GM20000 (cell line): ENCODE data around the gene MEOX2.

Source experiments
- DNase-seq: peaks from one replicate; pipeline ENCODE4 v3.0.0; 2012; ENCODE audit warnings: low spot score
- TF ChIP-seq, protein P1 (sequence below): IDR thresholded peaks from 2 replicates; pipeline ENCODE4 v1.5.1; 2012; ENCODE audit warnings: mild to moderate bottlenecking, control low read depth; ENCODE audit errors: extremely low read depth, missing control alignments

MEOX2 gene

DNA sequence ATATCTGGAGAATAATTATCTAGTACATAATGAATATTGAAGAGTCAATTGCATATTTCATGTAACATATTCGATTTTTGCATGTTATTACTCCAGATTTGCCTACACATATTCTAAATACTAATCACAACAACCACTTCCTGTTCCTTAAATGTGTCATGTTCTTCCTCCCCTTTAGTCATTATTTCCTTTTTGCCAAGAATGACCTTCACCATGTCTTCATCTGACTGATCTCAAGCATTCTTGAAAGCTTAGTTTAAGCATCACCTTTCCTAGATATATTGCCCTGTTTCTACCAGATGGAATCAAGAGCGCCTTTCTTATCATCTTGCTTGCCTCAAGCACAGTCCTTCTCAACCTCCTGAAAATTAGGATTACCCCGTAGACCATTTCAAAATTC is 23.5 kb upstream of the MEOX2 start:
- TF ChIP-seq, protein P1, sequence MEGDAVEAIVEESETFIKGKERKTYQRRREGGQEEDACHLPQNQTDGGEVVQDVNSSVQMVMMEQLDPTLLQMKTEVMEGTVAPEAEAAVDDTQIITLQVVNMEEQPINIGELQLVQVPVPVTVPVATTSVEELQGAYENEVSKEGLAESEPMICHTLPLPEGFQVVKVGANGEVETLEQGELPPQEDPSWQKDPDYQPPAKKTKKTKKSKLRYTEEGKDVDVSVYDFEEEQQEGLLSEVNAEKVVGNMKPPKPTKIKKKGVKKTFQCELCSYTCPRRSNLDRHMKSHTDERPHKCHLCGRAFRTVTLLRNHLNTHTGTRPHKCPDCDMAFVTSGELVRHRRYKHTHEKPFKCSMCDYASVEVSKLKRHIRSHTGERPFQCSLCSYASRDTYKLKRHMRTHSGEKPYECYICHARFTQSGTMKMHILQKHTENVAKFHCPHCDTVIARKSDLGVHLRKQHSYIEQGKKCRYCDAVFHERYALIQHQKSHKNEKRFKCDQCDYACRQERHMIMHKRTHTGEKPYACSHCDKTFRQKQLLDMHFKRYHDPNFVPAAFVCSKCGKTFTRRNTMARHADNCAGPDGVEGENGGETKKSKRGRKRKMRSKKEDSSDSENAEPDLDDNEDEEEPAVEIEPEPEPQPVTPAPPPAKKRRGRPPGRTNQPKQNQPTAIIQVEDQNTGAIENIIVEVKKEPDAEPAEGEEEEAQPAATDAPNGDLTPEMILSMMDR: no peak
- DNase-seq: no peak

DNA sequence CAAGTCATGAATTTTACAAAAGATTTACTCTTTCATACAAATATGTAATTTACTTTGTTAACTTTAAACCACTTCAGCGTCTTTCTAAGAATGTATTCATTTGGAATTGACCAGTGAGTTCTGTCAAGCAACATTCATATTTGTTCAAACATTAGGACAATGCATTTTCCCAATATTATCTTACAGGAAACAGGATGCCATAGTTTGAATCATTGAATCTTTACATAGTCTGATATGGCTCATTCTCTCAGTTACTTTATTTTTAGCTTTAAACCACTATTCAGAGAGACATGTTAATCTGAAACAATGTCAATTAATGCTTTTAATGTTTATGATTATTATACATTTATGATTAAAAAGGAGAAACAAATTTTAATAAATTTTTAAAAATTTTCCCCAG is 21.1 kb upstream of the MEOX2 start:
- DNase-seq: no peak
- TF ChIP-seq, protein P1: no peak

DNA sequence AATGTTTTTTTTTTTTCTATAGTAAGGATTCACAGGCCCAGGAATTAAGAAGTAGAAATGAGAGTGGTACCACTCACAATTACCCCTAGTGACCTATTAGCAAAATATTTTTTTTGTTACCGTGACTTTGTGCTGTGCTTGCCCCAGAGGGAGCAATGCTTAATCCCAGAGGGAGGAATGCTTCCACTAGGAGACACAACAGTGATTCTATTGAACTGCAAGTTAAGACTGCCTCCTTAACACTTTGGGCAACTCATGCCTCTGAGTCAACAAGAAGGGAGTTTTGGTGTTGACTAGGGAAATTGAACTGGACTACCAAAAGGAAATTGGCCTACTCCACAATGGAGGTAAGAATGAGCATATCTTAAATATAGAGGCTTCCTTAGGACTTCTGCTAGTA is 17.2 kb upstream of the MEOX2 start:
- TF ChIP-seq, protein P1: no peak
- DNase-seq: no peak

DNA sequence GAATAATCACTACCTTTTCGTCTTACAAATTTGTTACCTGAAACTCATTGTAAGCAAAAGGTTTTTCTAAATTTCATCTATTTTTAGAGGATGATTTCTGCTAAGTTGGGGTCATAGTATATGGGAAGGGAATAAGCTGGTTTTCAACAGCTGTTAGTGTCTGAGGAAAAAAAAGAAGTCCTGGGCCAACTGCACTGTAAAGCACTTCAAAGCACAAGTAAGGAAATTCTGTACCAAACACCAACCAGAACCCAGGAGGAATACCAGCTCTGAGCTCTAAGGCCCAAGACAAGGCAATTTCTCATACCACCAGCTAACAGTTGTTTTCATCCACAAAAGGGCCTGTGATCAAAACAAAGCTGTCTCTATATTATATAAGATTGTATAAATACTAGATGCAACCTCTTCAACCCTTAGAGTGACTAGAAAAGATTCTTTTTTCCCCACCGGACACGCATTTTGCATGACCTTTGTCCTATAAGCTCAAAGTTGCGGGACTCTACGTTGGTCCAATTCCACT is 6.1 kb upstream of the MEOX2 start:
- TF ChIP-seq, protein P1: no peak
- DNase-seq: no peak

DNA sequence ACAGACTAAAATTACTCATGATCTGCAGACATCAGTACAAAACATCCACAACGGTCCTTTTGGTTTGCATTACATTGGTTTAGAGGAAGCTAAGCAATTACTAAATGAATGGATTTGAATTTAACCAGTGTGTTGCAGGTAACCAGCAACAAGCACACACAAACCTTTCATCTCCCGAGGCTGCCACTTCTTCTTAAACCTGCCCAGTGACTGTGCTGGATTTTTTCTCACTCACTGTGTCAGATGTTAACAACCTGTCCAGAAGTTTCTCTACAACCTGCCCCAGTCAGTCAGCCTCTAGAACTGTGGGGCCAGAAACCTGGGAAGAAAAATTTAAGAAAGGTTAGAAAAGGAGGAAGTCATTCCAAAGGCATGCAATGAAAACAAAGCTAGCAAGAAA is 2.4 kb upstream of the MEOX2 start:
- TF ChIP-seq, protein P1: no peak
- no peak for DNase-seq

DNA sequence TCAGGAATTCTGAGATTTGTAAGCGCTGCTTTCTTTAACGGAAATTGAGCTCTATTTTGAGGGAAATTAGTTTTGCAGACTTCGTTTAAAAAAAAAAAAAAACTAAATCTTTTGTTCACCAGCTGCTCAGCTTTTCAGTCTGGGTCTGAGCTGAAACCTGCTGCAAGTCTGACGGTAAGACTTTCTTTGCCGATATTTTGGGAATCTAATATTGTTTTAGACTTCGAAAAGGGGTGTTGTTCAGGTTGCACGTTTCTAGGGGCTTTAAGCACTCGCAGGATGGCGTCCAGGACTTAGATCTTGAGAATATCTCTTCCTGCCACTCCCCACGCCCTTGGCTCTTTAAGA is 1.8 kb upstream of the MEOX2 start:
- no peak for DNase-seq
- TF ChIP-seq, protein P1: no peak

DNA sequence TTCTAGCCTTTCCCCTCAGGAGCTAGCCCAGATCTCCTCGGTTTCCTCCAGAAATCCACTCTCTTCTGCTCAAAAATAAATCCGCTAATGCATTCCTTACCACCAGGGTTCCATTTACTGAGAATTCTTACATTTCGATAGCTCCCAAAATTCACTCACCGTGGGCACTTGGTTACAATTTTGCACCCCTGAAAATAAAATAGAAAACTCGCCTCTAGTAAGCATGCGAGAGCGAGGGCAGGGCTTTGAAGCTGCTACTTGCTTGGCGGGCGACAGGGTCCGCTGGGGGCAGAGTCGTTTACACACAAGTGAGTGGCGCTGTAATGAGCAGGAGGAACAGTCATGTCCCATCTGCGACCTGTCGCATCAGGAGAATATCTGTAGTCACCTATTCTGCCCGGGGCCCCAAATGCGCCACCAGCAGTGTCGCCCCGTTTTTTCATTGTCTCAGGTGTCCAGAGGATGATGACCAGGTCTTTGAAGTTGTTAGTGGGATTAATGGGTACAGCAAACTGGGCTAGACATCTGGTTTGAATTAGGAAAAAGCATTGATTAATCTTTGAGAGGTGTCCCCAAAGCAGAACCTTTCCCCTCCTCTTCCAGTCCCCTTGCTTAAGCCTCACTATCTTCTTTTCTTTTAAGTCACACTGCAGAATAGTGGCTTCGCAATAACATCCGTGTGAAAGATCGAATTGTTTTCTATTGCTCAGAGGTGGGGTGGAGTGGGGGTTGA is 1.2 kb upstream of the MEOX2 start:
- DNase-seq: no peak
- TF ChIP-seq, protein P1: no peak
